Adrenal gland (tissue), 5 donors: ENCODE data around the gene ECI2.

Experiments used
- POLR2A ChIP-seq, 2 donors: fragments of 450-650 bp; IDR thresholded peaks; one replicate each; pipeline ENCODE4 v1.6.1; 2017; ENCODE audit warnings: antibody characterized with exemption in 2 of 2, mild to moderate bottlenecking in 2 of 2, moderate library complexity in 1 of 2
- TF ChIP-seq, protein P1 (sequence below), 6 experiments: fragments of 450-650 bp in 4 of 6; fragments of 200-600 bp in 2 of 6; sonication (generic) in 1 of 6; IDR thresholded peaks; 1 replicate in 5 of 6; 2 replicates in 1 of 6; pipeline versions ENCODE4 v1.5.1 to v1.8.0; 2016 to 2021; ENCODE audit warnings: antibody characterized with exemption in 6 of 6, mild to moderate bottlenecking in 2 of 6, moderate library complexity in 1 of 6
- donor health status: DM: no; HTN: no; CAD: no.

DNA sequence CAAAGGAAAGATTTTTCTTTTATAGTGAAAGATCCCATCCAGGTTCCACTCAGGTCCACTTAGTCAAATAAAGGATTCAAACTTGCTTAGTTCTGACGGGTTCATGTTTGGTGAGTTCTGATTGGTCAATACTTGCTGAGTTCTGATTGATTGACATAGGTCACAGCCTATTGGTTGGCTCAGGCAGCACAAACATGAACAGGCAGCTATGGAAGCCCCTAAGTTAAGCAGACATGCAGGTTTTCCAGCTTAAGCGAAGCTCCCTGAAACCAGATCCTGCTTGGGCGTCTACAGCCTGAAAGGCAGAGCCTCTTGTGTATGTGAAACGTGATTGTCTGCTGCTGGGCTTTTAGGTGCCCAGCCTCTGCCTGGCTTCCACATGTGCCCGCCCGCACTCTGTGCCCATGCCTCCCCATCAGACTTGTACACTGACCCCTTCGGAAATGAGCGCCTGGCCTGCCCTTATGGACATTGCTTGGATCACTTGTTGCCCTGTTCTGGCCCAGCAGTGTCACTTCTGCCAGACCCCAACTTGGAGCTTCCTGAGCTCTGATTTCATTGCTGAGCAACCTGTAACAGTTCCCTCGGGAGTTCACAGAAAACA, 45.4 kb upstream of the ECI2 start:
- TF ChIP-seq, protein P1, sequence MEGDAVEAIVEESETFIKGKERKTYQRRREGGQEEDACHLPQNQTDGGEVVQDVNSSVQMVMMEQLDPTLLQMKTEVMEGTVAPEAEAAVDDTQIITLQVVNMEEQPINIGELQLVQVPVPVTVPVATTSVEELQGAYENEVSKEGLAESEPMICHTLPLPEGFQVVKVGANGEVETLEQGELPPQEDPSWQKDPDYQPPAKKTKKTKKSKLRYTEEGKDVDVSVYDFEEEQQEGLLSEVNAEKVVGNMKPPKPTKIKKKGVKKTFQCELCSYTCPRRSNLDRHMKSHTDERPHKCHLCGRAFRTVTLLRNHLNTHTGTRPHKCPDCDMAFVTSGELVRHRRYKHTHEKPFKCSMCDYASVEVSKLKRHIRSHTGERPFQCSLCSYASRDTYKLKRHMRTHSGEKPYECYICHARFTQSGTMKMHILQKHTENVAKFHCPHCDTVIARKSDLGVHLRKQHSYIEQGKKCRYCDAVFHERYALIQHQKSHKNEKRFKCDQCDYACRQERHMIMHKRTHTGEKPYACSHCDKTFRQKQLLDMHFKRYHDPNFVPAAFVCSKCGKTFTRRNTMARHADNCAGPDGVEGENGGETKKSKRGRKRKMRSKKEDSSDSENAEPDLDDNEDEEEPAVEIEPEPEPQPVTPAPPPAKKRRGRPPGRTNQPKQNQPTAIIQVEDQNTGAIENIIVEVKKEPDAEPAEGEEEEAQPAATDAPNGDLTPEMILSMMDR (IDR thresholded peaks at IDR 0.05) = no peak
- TF ChIP-seq POLR2A (IDR thresholded peaks at IDR 0.05) = no peak
